K562 treated with DMSO at 1 percent for 4 hours (cell line): Measurements from ENCODE around the gene NPB. TPM values are rescaled to one million over a fixed set of nuclear protein-coding genes. Genes with fewer than 3 reads are reported as not detected.

ENCODE experiments used
- total RNA-seq: library from RNA; unstranded; fragments of 300-600 nt; gene quantifications from 2 replicates; pipeline ENCODE4 v1.2.3, GENCODE V29; 2022; ENCODE audit not compliant: insufficient read depth

NPB gene
- 5.4 and 6.4 TPM in 2 replicates for total RNA-seq

DNA sequence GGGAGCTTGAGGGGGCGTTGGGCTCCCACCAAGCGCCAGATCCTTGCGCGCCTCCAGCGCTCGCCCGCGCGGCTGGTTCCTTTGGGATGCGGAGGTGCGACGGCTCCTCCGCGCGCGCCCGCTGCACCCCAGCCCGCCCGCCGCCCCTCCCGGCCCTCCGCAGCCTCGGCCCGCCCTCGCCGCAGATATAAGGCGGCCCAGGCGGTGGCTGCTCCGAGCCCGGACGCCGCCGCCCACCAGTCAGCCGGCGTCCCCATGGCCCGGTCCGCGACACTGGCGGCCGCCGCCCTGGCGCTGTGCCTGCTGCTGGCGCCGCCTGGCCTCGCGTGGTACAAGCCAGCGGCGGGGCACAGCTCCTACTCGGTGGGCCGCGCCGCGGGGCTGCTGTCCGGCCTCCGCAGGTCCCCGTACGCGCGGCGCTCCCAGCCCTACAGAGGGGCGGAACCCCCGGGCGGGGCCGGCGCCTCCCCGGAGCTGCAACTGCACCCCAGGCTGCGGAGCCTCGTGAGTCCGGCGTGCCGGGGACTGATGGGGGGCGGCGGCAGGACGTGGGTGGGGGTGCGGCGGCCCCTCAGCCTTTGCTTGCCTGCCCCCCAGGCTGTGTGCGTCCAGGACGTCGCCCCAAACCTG, at the start of gene NPB:
NPB (plus strand) TSS at position 216 of the 630 bp plus-strand sequence; CDS start at position 256, 40 bp downstream.

DNA sequence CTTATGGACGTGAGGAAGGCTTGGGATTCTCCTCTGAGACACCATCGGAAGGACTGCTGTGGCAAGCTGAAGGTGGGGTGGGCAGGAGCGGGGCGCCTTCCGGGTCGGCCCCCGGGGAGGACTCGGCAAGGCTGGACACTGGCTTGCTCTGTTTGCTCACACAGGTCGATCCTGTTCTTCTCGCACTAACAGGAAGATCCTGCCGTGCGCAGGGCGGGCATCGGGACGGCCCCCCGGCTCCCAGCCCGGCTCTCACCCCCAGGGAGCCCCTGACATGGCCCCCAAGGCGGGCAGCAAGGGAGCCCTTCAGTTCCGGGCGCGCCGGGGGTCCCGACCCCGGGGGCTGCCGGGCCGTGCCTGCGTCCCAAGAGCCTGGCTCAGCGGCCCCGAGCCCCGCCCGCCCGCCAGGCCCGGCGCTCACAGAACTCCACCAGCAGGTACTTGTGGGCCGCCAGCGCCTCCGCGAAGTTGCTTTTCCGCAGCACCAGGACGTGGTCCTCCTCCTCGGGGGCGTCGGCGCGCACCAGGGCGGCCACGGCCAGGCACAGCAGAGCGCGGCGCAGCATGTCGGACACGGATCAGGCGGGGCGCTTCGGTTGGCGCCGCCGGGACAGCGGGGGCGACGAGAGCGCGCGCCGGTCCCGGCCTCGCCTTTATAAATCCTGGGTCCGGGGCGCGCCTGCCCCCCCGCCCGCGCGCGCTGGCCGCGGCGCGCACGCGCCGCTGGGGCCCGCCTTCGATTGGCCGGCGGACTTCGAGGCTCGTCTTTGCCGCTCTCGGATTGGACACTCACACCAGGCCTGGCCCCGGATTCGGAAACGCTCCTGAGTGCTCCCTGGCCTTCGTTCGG, 41.9 kb upstream of the NPB start, which contains the start of gene P4HB:
P4HB (minus strand) TSS at position 630 of the 850 bp plus-strand sequence; CDS start at position 566, 64 bp downstream.

DNA sequence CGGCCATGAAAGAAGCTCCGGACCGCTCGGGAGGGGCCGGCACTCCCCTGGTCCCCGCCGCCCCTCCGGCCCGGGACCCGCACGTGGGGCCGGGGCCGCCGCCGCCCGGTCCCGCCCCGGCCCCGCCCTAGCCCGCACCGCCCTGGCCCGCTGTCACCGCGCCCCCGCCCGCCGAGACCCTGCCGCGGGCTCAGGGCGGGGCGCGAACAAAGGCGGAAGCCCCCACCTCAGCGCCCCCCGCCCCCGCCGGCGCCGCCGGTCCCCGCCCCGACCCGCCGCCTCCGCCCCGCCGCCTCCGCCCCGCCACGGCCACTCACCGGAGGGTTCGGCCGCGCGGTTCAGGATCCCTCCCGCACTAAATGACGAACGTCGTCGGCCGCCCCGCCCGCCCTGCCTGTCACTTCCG, 31.1 kb upstream of the NPB start, which contains the start of gene ARHGDIA:
ARHGDIA (minus strand) TSS at position 357 of the 406 bp plus-strand sequence. CDS start 1,407 bp downstream, outside the sequence.

DNA sequence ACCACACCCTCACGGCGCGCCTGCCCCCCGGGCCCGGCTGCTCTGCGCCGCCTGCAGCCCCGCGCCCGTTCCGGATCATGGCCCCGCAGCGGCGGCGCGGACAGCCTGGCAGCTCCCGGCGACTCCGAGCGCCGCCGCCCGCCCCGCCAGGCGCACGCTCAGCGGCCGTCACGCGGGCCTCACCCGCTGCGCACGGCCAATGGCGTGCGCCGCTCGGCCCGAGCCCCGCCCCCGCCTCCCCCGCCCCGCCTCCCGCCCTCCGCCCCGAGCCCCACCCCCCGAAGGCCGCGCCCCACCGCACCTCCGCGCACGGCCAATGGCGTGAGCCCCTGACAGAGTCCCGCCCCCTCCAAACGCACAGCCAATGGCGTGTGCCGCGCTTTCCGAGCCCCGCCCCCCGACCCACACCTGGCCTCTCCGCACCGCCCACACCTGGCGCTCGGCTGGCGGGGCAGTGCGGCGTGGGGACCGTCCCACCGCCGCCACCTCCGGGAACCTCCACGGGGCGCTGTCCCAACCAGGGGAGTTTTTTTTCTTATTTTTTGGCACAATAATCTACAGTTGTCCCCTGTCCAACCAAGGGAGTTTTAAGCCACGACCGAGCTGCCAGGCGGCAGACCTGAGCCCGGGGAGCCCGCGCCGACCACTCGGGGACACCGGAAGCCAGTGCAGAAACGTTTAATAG, 9.4 kb downstream of the NPB start, which contains the start of gene PCYT2:
PCYT2 (minus strand) TSS at position 123 of the 685 bp plus-strand sequence; CDS start at position 79, 44 bp downstream.

DNA sequence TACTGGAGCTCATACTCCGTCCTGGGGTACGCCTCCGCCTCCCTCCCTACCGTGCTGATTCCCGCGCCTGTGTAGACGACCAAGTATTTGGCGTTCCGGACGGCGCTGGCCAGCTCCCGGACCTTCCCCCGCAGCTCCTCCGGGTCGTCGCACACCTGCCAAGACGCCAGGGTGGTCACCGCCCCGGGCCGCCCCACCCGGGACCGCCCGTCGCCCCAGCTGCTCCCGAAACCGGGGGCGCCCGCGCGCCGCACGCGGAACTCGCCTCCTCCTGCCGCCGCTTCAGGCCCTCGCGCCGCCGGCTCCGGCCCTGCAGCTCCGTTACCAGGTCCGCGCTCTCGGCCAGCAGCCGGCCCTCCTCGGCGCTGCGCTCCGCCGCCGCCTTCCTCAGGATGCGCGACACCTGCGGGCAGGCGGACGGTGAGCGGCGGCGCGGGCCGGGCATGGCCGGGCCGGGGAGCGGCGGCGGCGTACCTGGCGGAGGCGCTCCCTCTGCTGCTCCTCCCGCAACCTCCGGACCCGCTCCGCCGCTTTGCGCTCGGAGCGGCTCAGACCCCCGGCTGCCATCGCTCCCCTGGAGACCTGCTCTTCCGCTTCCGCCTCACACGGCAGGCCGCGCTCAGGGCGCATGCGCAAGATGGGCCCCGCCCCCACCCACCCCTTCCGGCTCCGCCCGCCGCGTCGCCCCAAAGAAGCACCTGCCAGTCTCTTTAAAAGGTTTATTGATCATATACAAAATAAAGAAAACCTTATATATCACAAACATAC, 15.7 kb downstream of the NPB start, which contains the start of gene SIRT7:
SIRT7 (minus strand) TSS at position 612 of the 768 bp plus-strand sequence; CDS start at position 567, 45 bp downstream.

DNA sequence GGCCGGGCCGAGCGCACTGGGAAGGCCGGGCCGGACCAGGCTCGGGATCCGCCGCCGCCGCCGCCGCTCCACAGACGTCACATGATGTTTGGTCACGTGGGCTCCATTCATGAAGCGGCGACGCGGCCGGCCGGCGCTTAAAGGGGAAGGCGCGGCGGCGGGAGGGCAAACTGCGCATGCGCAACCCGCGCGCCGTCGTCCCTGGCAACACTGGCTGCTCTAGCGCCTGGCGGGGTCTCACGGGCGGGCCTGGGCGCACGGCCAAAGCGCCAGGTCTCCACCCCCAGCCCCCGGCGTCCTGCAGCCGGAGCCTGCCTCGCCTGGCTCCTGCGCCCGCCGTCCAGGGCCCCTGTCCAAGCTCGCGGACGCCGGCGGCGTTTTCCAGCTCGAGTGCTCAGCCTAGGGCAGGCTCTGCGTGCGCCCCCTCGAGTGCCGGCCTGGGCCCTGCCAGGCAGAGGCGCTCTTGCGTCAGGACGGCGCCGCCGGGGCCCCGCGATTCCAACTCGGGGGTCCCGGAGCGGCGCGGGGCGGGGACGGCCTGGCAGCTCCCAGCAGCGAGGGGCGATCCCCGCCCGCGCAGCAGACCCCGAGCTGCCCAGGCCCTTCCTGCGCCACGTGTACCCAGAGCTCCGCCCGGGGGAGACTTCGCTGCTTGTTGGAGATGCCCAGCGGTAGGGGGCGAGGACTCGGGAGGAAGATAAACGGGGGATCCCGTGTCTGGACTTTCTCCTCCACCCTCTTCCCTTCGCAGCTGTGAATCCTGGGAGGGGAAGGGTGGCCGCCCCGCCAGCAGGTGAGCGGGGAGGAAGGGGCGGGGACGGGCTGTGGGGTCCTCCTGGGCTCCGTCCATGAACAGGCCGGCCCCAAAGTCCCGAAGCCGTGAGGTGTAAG, 25.9 kb downstream of the NPB start, which contains the start of gene MAFG:
MAFG (minus strand) TSS at position 83 of the 891 bp plus-strand sequence. CDS start 4,550 bp downstream, outside the sequence.

DNA sequence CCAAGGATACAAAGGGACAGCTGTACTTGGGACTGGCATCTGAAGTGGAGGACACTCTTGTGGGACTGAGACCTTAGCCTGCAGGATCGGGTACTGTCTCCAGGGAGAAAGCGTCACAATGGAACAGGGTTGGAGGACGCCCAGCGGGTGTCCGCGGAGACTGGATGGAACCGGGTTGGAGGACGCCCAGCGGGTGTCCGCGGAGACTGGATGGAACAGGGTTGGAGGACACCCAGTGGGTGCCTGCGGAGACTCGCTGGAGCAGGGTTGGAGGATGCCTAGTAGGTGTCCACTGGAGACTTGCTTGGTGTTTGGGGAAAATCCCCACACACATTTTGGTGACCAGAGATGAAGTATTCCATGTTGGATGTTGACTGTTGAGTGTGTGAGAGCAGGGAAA, 45.2 kb downstream of the NPB start, which contains the start of gene MYADML2:
MYADML2 (minus strand) TSS at position 45 of the 400 bp plus-strand sequence. CDS start 5,492 bp downstream, outside the sequence.

Other genes starting within 250 kb of the NPB start
- not detected in 2 replicates for gene PDE6G, start 245.7 kb upstream of the NPB start, total RNA-seq
- 68.0 and 74.2 TPM in 2 replicates for gene OXLD1, start 235.6 kb upstream of the NPB start, total RNA-seq
- 31.8 and 43.8 TPM in 2 replicates for gene CCDC137, start 235.5 kb upstream of the NPB start, total RNA-seq
- 25.4 and 27.2 TPM in 2 replicates for gene ARL16, start 218.4 kb upstream of the NPB start, total RNA-seq
- 116 and 118 TPM in 2 replicates for gene HGS, start 218.2 kb upstream of the NPB start, total RNA-seq
- gene MRPL12, start 198.9 kb upstream of the NPB start, total RNA-seq, result 103 and 114 TPM in 2 replicates
- 51.4 and 52.8 TPM in 2 replicates for gene SLC25A10, start 190.0 kb upstream of the NPB start, total RNA-seq
- gene GCGR, start 98.1 kb upstream of the NPB start, total RNA-seq, result not detected in 2 replicates
- gene MCRIP1, start 68.9 kb upstream of the NPB start, total RNA-seq, result 105 and 145 TPM in 2 replicates
- gene PPP1R27, start 67.2 kb upstream of the NPB start, total RNA-seq, result 0.64 TPM in 1 of 2 replicates, not detected in the other
- gene P4HB, start 41.7 kb upstream of the NPB start, total RNA-seq, result 890 and 899 TPM in 2 replicates
- gene ARHGDIA, start 30.9 kb upstream of the NPB start, total RNA-seq, result 224 and 227 TPM in 2 replicates
- gene ALYREF, start 10.7 kb upstream of the NPB start, total RNA-seq, result 137 TPM in 2 replicates
- 407 and 464 TPM in 2 replicates for gene ANAPC11, start 10.5 kb upstream of the NPB start, total RNA-seq
- gene PCYT2, start 9.2 kb downstream of the NPB start, total RNA-seq, result 64.0 and 70.6 TPM in 2 replicates
- 39.9 and 50.2 TPM in 2 replicates for gene SIRT7, start 15.9 kb downstream of the NPB start, total RNA-seq
- gene MAFG, start 25.5 kb downstream of the NPB start, total RNA-seq, result 53.0 and 64.9 TPM in 2 replicates
- 323 and 368 TPM in 2 replicates for gene PYCR1, start 35.1 kb downstream of the NPB start, total RNA-seq
- gene MYADML2, start 45.0 kb downstream of the NPB start, total RNA-seq, result 0.24 TPM in 1 of 2 replicates, not detected in the other
- 8.8 and 9.4 TPM in 2 replicates for gene NOTUM, start 58.9 kb downstream of the NPB start, total RNA-seq
- gene ASPSCR1, start 75.4 kb downstream of the NPB start, total RNA-seq, result 31.8 and 46.0 TPM in 2 replicates
- 145 and 154 TPM in 2 replicates for gene CENPX, start 120.6 kb downstream of the NPB start, total RNA-seq
- 10.6 and 11.1 TPM in 2 replicates for gene LRRC45, start 121.1 kb downstream of the NPB start, total RNA-seq
- 106 and 109 TPM in 2 replicates for gene RAC3, start 129.4 kb downstream of the NPB start, total RNA-seq
- gene DCXR, start 135.5 kb downstream of the NPB start, total RNA-seq, result 231 and 240 TPM in 2 replicates
- 33.4 and 43.0 TPM in 2 replicates for gene RFNG, start 149.6 kb downstream of the NPB start, total RNA-seq
- 132 and 142 TPM in 2 replicates for gene GPS1, start 149.7 kb downstream of the NPB start, total RNA-seq
- gene DUS1L, start 163.6 kb downstream of the NPB start, total RNA-seq, result 204 and 216 TPM in 2 replicates
- gene FASN, start 196.0 kb downstream of the NPB start, total RNA-seq, result 146 and 202 TPM in 2 replicates